Activated naive CD4-positive, alpha-beta T cell treated with anti-CD3 and anti-CD28 coated beads, Interleukin-2, amount 50 U/mL, for 24 hours (primary cell): Measurements from ENCODE around the gene GUCY1A2.
"Not testable (repeated sequence)": the region's sequence is repeated elsewhere in the genome, so short reads cannot be mapped to it uniquely, and the experiment has no call there.

Experiments
- H3K27ac Mint-ChIP-seq: one replicate; pipeline ENCODE4 v1.8.0; 2021; ENCODE audit warnings: mild to moderate bottlenecking, mixed read lengths
- H3K27me3 Mint-ChIP-seq: one replicate; pipeline ENCODE4 v1.8.0; 2021; ENCODE audit warnings: mixed read lengths
- H3K36me3 Mint-ChIP-seq: one replicate; pipeline ENCODE4 v1.8.0; 2021; ENCODE audit warnings: mixed read lengths
- H3K4me1 Mint-ChIP-seq: one replicate; pipeline ENCODE4 v1.8.0; 2021; ENCODE audit warnings: mixed read lengths
- H3K4me3 Mint-ChIP-seq: one replicate; pipeline ENCODE4 v1.8.0; 2021; ENCODE audit warnings: mild to moderate bottlenecking, mixed read lengths
- H3K9me3 Mint-ChIP-seq: one replicate; pipeline ENCODE4 v1.8.0; 2021; ENCODE audit warnings: mixed read lengths

The GUCY1A2 gene

GRCh38 chr11:106920899-106921509 lies 97.3 kb downstream of the GUCY1A2 start:
- Mint-ChIP-seq H3K27ac (no peak overlapping the region), H3K27me3 (no peaks in the 10 kb centered on the region), H3K4me3 (no peak overlapping the region), H3K4me1 (no peaks in the 10 kb centered on the region), H3K36me3 (no peaks in the 10 kb centered on the region), H3K9me3 (peaks cover 5% of the 10 kb centered on the region)

- H3K27ac Mint-ChIP-seq = no peak overlapping the region
- H3K9me3 Mint-ChIP-seq = peaks cover 5% of the 10 kb centered on the region
- H3K27me3 Mint-ChIP-seq = no peaks in the 10 kb centered on the region
- H3K4me1 Mint-ChIP-seq = no peaks in the 10 kb centered on the region
- no peaks in the 10 kb centered on the region for H3K36me3 Mint-ChIP-seq
- H3K4me3 Mint-ChIP-seq = no peak overlapping the region
These were observed 100.3 kb downstream of the GUCY1A2 start for GRCh38 chr11:106917973-106918372.

- Mint-ChIP-seq H3K4me3 (no peak overlapping the region), H3K36me3 (no peaks in the 10 kb centered on the region), H3K27ac (no peak overlapping the region), H3K4me1 (no peaks in the 10 kb centered on the region), H3K27me3 (no peaks in the 10 kb centered on the region), H3K9me3 (peaks cover 5% of the 10 kb centered on the region)
These were observed 103.9 kb downstream of the GUCY1A2 start for GRCh38 chr11:106914409-106914808.

GRCh38 chr11:106913141-106913540 lies 105.1 kb downstream of the GUCY1A2 start:
- H3K27ac Mint-ChIP-seq = no peak overlapping the region
- H3K27me3 Mint-ChIP-seq = no peaks in the 10 kb centered on the region
- peaks cover under 1% of the 10 kb centered on the region for H3K9me3 Mint-ChIP-seq
- no peak overlapping the region for H3K4me3 Mint-ChIP-seq
- H3K4me1 Mint-ChIP-seq = no peaks in the 10 kb centered on the region
- no peaks in the 10 kb centered on the region for H3K36me3 Mint-ChIP-seq

DNA sequence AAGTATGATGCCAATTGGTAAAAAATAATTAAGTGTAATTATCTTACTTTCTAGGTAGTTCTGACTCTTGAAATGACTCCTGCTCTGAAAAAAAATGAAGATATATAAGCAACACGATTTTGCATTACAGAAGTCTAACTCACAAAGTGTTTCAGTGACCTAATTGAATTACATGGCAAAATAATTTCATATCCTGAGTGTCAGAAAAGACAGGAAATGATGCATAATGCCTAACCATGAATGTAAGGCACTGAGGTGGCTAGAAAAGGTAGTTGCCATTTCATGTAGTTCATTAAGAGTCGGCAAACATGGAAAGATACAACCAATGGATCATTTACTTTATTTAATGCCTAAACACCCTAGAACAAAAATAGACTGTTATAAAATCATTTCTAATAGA lies 113.5 kb downstream of the GUCY1A2 start:
- no peaks in the 10 kb centered on the region for H3K4me1 Mint-ChIP-seq
- no peak overlapping the region for H3K4me3 Mint-ChIP-seq
- H3K9me3 Mint-ChIP-seq = no peaks in the 10 kb centered on the region
- no peaks in the 10 kb centered on the region for H3K27me3 Mint-ChIP-seq
- H3K36me3 Mint-ChIP-seq = no peaks in the 10 kb centered on the region
- no peak overlapping the region for H3K27ac Mint-ChIP-seq

DNA sequence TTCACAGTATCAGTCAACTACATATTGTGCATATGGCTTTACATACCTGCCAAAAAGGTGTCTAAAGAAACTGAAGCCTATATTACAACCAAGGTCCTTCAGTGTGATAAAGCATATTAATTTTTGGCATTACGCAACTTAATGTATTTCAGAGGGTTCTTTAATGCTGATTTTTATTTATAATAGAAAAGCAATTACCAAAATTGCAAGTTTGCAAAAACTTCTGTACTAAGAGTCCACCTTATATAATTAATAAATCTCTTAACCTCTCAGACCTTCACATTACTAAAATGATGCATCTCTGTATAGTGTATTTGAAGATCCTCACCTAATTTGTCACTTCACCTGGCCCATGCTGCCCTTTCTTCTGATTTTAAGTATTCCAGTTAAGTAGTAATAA lies 128.6 kb downstream of the GUCY1A2 start:
- H3K4me3 Mint-ChIP-seq = no peak overlapping the region
- no peaks in the 10 kb centered on the region for H3K27me3 Mint-ChIP-seq
- no peak overlapping the region for H3K27ac Mint-ChIP-seq
- no peaks in the 10 kb centered on the region for H3K36me3 Mint-ChIP-seq
- H3K9me3 Mint-ChIP-seq = peaks cover 12% of the 10 kb centered on the region
- no peaks in the 10 kb centered on the region for H3K4me1 Mint-ChIP-seq

DNA sequence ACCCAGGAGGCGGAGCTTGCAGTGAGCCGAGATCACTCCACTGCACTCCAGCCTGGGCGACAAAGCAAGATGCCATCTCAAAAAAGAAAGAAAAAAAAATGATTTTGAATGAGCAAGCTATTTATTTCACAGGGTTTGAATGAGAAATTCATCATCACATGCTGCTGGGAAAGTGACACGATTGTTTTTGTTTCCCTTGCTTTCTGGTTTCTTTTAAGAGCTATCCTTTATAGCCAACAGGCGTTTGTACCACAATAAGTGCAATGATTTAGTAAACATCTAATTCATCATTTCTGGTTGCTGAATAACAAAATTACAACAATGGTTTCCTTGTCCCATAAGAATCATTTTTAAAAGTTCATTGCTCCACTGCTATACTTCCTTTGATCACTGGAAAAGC lies 129.9 kb downstream of the GUCY1A2 start:
- Mint-ChIP-seq H3K27ac (no peak overlapping the region), H3K27me3 (no peaks in the 10 kb centered on the region), H3K4me3 (no peak overlapping the region), H3K4me1 (no peaks in the 10 kb centered on the region), H3K9me3 (peaks cover 12% of the 10 kb centered on the region), H3K36me3 (no peaks in the 10 kb centered on the region)

- H3K27ac Mint-ChIP-seq, H3K36me3 Mint-ChIP-seq, H3K27me3 Mint-ChIP-seq, H3K4me1 Mint-ChIP-seq, H3K4me3 Mint-ChIP-seq: not testable (repeated sequence)
- H3K9me3 Mint-ChIP-seq = peaks cover 29% of the 10 kb centered on the region
These were observed 134.6 kb downstream of the GUCY1A2 start for GRCh38 chr11:106883693-106884092.

- H3K27me3 Mint-ChIP-seq = no peaks in the 10 kb centered on the region
- H3K36me3 Mint-ChIP-seq = no peaks in the 10 kb centered on the region
- H3K27ac Mint-ChIP-seq = no peak overlapping the region
These were observed 138.3 kb downstream of the GUCY1A2 start for GRCh38 chr11:106879832-106880546.

DNA sequence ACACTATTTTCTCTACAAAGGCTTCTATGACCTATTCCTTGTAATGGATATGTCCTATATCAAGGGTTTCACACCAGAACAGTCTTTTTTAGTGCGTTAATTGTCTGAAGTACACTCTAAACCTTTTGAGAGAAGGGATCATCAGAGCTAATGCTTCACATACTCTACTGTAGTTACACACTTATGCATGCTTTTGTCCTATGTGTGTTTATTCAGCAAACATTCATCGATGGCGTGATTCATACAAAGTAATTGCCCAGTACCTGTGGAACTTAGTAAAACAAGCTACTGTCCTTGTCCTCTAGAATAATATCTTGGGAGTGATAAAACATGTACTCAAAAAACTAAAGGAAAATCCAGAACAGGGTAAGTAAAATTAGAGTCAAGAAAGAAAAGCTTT lies 139.2 kb downstream of the GUCY1A2 start:
- no peak overlapping the region for H3K27ac Mint-ChIP-seq
- H3K36me3 Mint-ChIP-seq = no peaks in the 10 kb centered on the region
- no peak overlapping the region for H3K4me3 Mint-ChIP-seq
- H3K27me3 Mint-ChIP-seq = no peaks in the 10 kb centered on the region
- H3K4me1 Mint-ChIP-seq = no peaks in the 10 kb centered on the region
- peaks cover 23% of the 10 kb centered on the region for H3K9me3 Mint-ChIP-seq

More at GRCh38 chr11:106879832-106880546, 138.3 kb downstream of the GUCY1A2 start:
- H3K9me3 Mint-ChIP-seq = peaks cover 22% of the 10 kb centered on the region
- H3K4me1 Mint-ChIP-seq = no peaks in the 10 kb centered on the region
- H3K4me3 Mint-ChIP-seq = no peak overlapping the region

DNA sequence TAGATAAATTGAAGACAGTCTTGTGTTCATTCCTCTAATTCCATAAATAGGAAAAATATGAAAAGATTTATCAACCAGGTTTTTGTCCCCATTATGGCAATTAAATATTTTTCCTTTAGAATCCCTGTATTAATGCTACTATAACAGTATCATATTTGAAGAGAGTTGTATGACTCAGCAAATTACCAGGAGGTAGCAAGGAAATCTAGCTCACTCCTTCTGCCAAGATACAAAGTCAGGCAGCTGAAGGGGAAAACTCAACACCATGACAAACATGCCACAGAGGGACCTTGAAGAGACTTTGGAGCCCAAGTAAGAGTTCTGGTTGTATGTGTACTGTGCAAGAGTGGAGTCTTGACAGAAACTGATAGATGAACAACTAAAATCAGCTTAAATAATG lies 143.3 kb downstream of the GUCY1A2 start:
- Mint-ChIP-seq H3K27ac (no peak overlapping the region), H3K9me3 (peaks cover 22% of the 10 kb centered on the region), H3K4me1 (no peaks in the 10 kb centered on the region), H3K27me3 (no peaks in the 10 kb centered on the region), H3K4me3 (no peak overlapping the region), H3K36me3 (no peaks in the 10 kb centered on the region)

DNA sequence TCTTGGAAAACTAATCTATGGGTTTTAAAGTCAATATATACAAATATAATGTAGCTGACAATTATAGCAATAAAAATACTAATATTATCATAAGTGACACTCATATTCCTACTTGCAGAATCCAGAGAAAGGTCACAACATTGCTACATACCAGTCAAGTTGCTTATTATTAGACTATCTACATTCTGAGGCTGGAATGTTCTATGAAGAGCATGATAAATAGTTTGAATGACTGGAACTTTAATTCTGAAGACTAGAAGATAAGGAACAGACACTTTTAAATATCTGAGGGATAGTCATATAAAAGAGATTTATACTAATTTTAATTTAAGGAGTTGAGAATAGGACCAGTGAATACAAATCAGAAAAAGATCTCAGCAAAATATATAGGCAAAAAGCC lies 146.0 kb downstream of the GUCY1A2 start:
- no peak overlapping the region for H3K4me3 Mint-ChIP-seq
- H3K36me3 Mint-ChIP-seq = no peaks in the 10 kb centered on the region
- H3K4me1 Mint-ChIP-seq = no peaks in the 10 kb centered on the region
- no peak overlapping the region for H3K27ac Mint-ChIP-seq
- H3K27me3 Mint-ChIP-seq = no peaks in the 10 kb centered on the region
- H3K9me3 Mint-ChIP-seq = peaks cover 21% of the 10 kb centered on the region

GRCh38 chr11:106858200-106858599 lies 160.1 kb downstream of the GUCY1A2 start:
- Mint-ChIP-seq H3K36me3 (no peaks in the 10 kb centered on the region), H3K4me1 (no peaks in the 10 kb centered on the region), H3K27ac (no peak overlapping the region), H3K27me3 (no peaks in the 10 kb centered on the region), H3K9me3 (peaks cover 12% of the 10 kb centered on the region), H3K4me3 (no peak overlapping the region)

DNA sequence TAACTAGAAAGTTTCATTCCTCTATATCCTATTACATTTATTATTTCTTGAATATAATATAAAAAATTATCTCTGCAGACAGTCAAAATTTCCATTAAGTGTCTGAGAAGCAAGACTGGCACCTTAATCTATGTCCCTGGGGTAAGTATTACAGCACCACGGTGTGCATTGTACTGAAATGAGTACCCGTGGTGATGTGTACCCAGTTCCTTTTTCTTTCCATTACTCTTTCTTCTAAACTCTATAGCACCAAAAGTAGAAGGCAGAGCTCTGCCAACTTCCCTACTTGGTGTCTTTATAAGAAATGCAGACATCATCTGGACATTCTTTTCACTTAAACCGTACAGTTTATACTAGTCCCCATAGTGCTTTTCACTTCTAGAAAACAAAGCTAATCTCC lies 161.7 kb downstream of the GUCY1A2 start:
- Mint-ChIP-seq H3K27ac (no peak overlapping the region), H3K4me3 (no peak overlapping the region), H3K9me3 (peaks cover 28% of the 10 kb centered on the region), H3K4me1 (no peaks in the 10 kb centered on the region), H3K27me3 (no peaks in the 10 kb centered on the region), H3K36me3 (no peaks in the 10 kb centered on the region)

- Mint-ChIP-seq H3K4me1 (no peaks in the 10 kb centered on the region), H3K27me3 (no peaks in the 10 kb centered on the region)
These were observed 163.8 kb downstream of the GUCY1A2 start for GRCh38 chr11:106854429-106854828.

GRCh38 chr11:106853850-106854401 lies 164.3 kb downstream of the GUCY1A2 start:
- H3K27ac Mint-ChIP-seq = no peak overlapping the region
- H3K4me3 Mint-ChIP-seq = no peak overlapping the region
- no peaks in the 10 kb centered on the region for H3K4me1 Mint-ChIP-seq
- no peaks in the 10 kb centered on the region for H3K27me3 Mint-ChIP-seq
- peaks cover 34% of the 10 kb centered on the region for H3K9me3 Mint-ChIP-seq
- H3K36me3 Mint-ChIP-seq = no peaks in the 10 kb centered on the region

More at GRCh38 chr11:106854429-106854828, 163.8 kb downstream of the GUCY1A2 start:
- H3K27ac Mint-ChIP-seq = no peak overlapping the region
- H3K4me3 Mint-ChIP-seq = no peak overlapping the region
- peaks cover 34% of the 10 kb centered on the region for H3K9me3 Mint-ChIP-seq
- no peaks in the 10 kb centered on the region for H3K36me3 Mint-ChIP-seq
